ENCODE data around the gene PITPNM3. TPM values are rescaled to one million over a fixed set of nuclear protein-coding genes. Genes with fewer than 3 reads are reported as not detected.

Gene PITPNM3
- total and polyA plus RNA-seq, 2 of the 8 experiments (the other 6 are each of a cell fraction or from before 2014, with no cell fraction given), result 1.7 to 3.1 TPM

- TF ChIP-seq SUZ12 (IDR thresholded peaks at IDR 0.05; ENCODE audit: low read length) (no peak), CBX5 (IDR thresholded peaks at IDR 0.05; ENCODE audit: low read depth, low read length) (no peak), USF2 (IDR thresholded peaks at IDR 0.05; ENCODE audit: low read length) (no peak), JUN (IDR thresholded peaks at IDR 0.05; ENCODE audit: low read depth, low read length) (no peak), SIN3A (conservative IDR thresholded peaks at IDR 0.05 in 1 of 2, IDR thresholded peaks at IDR 0.05 in 1 of 2; ENCODE audit: low read depth in 1 of 2, low read length in 2 of 2) (no peak)
Measured at GRCh38 chr17:6423931-6424330, 132.4 kb downstream of the PITPNM3 start (continued).
